Neural progenitor cell (in vitro differentiated cells): ENCODE results near the gene PLEKHA5.

Experiments
- CTCF ChIP-seq: fragments of 200-600 bp; sonication (generic); IDR thresholded peaks from 2 replicates; pipeline ENCODE4 v1.5.1; 2017; ENCODE audit warnings: antibody characterized with exemption, mild to moderate bottlenecking
- EZH2 ChIP-seq: fragments of 200-600 bp; sonication (generic); IDR thresholded peaks from 2 replicates; pipeline ENCODE4 v1.6.1; 2017; ENCODE audit warnings: antibody characterized with exemption, mild to moderate bottlenecking, moderate library complexity
- EZH2phosphoT487 ChIP-seq: fragments of 200-600 bp; sonication (generic); IDR thresholded peaks from 2 replicates; pipeline ENCODE4 v1.6.1; 2017; ENCODE audit warnings: antibody characterized with exemption

GRCh38 chr12:19129122-19129485 lies 429 bp upstream of the PLEKHA5 start:
- TF ChIP-seq CTCF = no peak
- TF ChIP-seq EZH2 = no peak
- no peak for TF ChIP-seq EZH2phosphoT487
